CD4-positive, alpha-beta T cell treated with Interleukin-4 for 4 hours (primary cell): ENCODE measurements around the gene PRELID1.
A peak's percentile ranks its signal among the peaks of the same experiment; 100 is the strongest.
"Not testable (repeated sequence)": the region's sequence is repeated elsewhere in the genome, so short reads cannot be mapped to it uniquely, and the experiment has no call there.

Experiments used
- DNase-seq: peaks from one replicate; pipeline ENCODE4 v3.0.0-alpha.2; 2020

PRELID1 gene

DNA sequence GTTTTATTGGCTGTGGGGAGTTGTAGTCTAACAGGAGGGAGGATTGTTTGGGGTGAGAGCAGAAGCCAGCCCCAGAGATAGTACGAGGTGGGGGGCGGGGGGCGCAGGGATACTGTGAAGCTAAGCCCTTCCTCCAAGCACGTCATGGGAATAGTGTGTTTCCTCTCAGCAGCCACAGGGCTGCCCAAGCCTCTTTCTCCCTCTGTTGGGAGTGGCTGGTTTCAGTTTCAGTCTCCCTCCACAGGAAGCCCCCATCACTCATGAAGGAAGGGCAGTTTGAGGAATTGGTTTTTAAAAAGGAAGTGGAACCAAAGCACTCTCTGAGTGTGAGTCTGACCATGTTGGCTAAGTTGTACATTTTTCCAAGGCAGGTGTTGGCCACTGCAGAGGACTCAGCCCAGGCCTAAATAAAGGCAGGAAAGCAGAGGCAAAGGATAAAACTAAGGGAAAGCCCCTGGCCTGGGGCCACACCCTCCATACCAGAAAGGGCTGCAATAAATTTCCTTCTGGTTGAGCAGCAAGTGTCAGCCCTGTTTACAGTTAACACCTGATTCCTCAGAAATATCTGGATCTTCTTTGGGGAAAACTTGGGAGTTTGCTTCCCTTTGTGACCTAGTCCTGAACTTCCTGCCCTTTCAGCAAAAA, 3.2 kb upstream of the PRELID1 start:
- peak; percentile 71 for DNase-seq

DNA sequence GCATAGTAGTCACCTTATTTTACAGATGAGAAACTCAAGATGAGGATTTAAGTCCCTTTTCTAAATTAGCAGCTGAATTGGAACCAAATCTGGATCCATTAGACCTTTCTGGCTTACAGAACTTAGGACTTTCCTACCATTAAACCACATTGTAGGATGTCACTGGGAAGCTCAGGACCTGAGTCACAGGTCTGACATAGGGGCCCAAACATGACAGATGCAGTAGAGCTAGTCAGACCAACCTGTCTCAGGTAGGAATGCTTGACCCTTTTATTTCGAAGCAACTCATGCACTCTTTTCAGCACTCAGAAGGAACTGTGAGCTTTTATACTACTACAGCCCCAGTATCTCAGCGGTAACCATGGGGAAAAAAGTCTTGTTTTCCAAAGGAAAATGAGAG, 2.6 kb upstream of the PRELID1 start:
- DNase-seq, result no peak

DNA sequence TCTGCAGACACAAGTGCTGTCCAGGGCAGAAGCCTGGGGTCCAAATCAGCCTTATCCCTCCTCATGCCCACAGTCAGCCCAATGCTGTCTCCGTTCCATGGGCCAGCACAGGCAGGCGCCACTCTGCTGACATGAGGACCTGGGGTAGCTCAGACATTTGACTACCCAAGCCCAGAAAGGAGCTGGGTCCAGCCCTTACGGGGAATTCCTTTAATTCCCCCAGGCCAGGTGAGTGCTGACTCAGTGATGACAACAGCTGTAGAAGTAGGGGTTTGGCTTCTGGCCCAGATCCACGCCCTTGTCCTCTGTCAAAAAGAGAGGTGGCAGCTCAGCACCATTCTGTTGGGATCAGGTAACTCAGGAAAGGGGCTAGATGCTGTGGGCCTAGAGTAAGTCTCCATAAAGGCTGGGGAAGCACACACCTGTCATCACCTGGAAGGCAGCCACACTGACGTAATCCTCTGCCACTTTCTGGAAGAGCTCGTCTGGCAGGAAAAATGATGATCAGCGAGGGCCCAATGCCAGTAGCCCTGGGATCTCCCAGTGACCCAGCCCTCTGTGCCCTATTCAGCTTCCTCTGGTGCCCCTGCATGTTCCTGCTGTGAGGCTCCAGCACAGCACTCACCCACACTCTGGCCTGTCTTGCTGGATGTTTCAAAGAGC, 2.0 kb upstream of the PRELID1 start:
- DNase-seq, result peak; percentile 41

DNA sequence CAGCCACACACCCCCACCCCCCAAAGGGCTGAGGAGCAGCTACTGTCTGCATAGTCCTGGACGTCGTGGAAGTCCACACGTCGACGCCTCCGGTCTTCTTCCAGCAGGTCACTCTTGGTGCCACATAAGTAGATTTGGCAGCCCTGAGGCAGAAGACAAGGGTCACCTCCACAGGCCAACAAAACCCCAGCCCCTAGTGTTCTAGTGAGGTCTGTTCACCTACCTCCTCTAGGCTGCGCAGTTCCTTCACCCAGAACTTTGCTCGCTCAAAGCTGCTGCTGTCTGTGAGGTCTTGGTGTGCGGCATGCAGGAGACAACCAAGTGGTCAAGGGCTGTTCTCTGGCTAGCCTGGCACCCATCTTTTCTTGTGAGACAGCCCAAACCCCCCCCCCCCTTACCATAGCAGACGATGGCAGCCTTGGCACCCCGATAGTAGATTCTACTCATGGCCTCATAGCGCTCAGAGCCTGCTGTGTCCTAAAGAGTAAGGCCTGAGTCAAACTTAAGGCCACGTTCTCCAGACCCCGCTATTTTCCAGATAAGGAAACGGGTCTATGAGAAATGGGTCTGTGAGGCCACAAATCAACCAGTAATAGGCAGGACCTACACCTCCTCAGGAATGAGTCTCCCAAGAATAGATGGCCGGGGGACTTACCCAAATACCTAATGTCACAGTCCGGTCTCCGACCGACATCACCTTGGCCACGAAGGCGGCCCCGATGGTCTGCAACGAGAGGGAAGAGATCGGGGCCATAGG, 1.1 kb upstream of the PRELID1 start:
- DNase-seq, result no peak

GRCh38 chr5:177303925-177304391, 359 bp downstream of the PRELID1 start:
- no peak for DNase-seq

- DNase-seq, result peak; percentile 36
These were observed 957 bp downstream of the PRELID1 start for GRCh38 chr5:177304392-177305119.

GRCh38 chr5:177306103-177306640, 2.6 kb downstream of the PRELID1 start:
- not testable (repeated sequence) for DNase-seq

GRCh38 chr5:177306674-177307543, 3.3 kb downstream of the PRELID1 start:
- peak; percentile 44 for DNase-seq

GRCh38 chr5:177307544-177308363, 4.2 kb downstream of the PRELID1 start:
- DNase-seq, result no peak

DNA sequence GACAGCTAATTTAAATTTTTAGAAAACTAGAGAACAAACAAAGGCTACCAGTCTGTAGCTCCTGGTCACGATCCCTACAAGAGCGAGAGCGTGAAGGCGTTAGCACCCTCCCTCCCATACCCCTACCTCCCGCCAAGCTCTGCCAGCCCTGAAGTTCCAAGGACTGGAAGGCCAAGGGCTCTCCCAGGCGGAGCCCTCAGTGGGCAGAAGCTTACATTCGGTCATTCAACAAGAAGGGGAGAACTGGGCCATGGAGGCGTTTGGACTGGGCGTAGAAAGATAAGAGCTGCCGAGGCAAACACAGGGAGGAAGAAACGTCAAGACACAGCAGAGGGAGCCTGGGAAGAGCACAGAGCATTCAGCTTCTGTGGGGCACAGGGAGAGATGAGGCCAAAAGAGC, 5.1 kb downstream of the PRELID1 start:
- DNase-seq, result no peak

DNA sequence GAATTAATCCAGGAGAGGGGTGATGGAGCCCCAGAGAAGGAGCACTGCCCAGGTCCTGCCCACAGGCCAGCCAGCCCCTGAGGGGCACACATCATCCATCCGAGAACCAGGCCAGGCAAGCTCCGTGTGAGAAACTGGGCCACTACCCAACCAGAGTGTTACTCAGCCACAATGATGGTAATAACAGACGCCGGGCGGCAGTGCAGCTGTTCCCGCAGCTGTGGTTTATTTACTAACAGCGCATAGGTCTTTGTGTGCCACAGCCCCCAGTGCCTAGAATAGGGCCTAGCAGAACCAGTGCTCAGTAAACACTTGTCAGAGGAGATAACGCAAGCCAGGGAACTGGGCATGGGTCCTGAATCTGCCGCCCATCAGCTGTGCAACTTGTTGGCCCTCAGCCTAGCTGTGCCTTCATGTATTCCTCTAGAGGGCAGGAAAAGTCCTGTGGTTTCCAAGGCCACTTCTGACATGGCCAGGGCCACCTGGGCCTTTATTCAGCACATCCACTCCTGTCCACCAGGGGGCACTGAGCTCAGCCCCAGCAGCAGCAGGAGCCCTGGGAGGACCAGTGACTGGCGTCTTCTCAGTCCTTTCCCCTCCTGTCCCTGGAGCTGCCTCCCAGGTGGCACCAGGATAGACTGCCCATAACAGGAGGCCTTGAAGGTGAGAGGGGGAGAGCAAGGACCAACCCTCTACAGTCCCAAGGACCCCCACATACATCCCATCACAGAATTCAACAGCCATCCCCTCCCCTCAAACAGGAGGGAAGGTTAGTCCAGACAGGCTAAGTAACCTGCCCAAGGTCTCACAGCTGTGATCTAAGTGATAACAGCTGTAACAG, 6.0 kb downstream of the PRELID1 start:
- peak; percentile 66 for DNase-seq

DNA sequence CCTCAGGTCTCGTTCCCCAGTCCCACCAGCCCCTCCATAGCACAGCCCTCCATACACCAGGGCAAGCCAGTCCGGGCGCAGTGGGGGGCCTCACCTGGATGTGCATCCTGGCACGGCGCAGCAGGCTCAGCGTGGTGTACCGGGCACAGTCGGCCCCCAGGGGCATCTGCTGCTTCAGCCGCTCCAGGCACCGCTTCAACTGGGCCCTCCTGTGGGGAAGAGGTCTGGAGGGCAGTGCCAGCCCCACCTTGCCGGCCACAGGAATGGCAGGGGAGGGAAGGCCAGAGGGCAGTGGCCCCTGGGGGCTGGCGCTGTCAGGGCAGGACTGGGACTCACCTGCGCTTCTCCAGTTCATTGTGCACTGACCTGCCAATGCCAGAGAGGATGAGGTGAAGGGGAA, 6.7 kb downstream of the PRELID1 start:
- no peak for DNase-seq

- peak; percentile 38 for DNase-seq
These were observed 7.3 kb downstream of the PRELID1 start for GRCh38 chr5:177310757-177311391.

- no peak for DNase-seq
These were observed 7.8 kb downstream of the PRELID1 start for GRCh38 chr5:177311392-177311722.

DNA sequence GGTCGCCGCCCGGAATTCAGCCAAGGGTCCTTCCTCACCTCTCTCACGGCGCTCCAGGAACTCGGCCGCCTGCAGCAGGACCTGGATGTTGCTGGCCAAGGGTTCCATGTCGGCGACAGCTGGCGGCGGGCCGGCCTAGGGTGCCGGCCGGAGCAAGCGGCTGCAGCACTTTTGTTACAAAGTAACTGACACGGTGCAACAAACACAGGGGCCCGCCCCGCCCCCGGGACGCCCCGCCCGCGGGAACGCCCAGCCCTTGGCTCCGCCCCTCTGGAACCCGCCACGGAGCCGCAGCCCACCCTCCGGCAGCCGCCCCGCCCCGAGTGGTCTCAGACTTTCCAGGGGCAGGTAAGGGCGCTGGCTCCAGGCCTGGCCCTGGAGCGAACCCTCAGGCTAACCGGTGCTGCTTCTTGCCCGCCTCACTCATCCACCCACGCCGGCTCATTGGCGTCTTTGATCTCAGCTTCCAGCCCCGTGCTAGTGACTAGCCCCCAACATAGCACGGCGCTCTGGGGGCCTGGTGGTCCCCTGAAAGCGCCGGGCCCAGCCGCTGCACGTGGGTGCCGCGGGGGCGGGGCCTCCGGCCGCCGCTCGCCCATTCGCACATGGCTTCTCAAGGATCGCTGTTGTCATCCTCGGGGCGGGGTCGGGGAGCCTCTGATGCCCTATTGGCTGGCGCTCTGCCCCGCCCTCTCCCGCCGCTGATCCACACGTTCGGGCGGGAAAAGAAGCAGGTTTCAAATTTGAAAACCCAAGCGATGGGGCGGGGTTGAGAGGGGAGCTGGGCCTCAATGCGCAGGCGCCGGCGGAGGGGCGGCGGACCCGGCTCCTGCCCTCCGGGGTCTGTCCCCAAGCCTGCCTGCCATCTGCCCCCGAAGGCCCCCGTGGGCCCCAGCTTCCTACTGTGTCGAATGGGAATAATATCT, 8.4 kb downstream of the PRELID1 start, which contains the start of gene MXD3:
MXD3 (minus strand) TSS at position 176 of the 926 bp plus-strand sequence; CDS start at position 108, 68 bp downstream.
- DNase-seq, result peak; percentile 94

GRCh38 chr5:177312649-177313181, 9.1 kb downstream of the PRELID1 start:
- no peak for DNase-seq

DNA sequence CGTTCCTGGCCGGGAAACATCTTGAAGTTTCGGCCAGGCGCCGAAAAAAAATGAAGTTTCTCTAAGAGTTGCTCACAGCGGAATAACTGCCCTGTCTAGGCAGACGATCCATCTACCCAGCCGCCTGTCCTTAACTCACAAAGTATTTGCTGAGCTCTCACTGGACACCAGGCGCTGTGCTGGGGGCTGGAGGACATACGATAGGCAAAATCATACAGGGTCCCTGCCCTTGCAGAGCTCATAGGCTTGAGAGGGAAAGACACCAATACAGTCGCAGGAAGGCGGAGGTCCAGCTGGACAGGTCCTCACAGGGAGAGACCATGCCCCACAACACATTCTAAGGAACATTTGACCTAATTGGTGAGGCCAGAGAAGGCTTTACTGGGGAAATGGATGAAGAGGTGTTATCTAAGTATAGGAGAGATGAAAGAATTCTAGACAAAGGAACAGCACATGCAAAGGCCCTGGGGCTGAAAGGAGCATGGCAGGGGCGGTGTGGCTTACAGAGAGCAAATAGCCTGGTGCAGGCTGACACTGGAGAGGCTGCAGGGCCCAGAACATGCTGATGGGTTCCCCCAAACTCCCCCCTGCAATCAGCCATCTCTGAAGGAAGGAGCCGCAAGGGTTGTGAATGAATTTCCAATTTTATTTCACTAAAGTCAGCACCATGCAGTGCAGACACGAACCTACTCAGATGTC, 10.1 kb downstream of the PRELID1 start:
- DNase-seq, result no peak
